SH-SY5Y (cell line): ENCODE measurements around the gene KCNN2.

Experiments
- GATA2 ChIP-seq: IDR thresholded peaks from 2 replicates; pipeline ENCODE4 v1.6.1; 2011; ENCODE audit warnings: mild to moderate bottlenecking, low read depth, low read length
- GATA3 ChIP-seq: IDR thresholded peaks from 2 replicates; pipeline ENCODE4 v1.6.1; 2011; ENCODE audit warnings: low read depth, mild to moderate bottlenecking, low read length, moderate library complexity

DNA sequence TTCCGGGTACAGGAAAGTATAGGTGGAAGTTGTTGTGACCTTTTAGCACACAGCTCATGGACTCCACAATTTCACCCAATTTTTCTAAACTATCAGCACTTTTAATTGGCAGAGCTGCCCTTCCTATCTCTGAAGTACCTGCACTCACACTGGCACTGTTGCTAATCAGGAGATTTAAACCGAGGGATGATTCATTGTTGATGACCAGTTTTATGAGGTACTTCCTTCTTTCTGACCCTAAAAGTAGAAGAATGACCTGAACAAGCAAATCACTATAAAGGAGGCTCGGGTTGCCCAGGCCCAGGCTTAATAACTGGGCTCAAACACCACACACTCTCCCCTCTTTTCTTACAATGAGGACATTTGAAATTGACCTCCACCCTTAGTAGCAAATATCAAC, 105.9 kb downstream of the KCNN2 start:
- no peak for TF ChIP-seq GATA2
- TF ChIP-seq GATA3: no peak
